ENCODE measurements around the gene PPIP5K1.

PPIP5K1 gene

GRCh38 chr15:43517354-43518196 lies 72.4 kb downstream of the PPIP5K1 start, which contains the start of gene MAP1A:
Gene MAP1A, plus strand, starts transcription at chr15:43517608. Its CDS starts 3,866 bp downstream, at chr15:43521474.
- peaks cover 36% of the 10 kb centered on the region for H3K27me3 ChIP-seq (ENCODE audit: control insufficient read depth, insufficient read depth, low read length)
- H3K36me3 ChIP-seq (ENCODE audit: control insufficient read depth, insufficient read depth, low read length): no peaks in the 10 kb centered on the region
- peak within 1 kb of the TSS; percentile 12 for H3K27ac ChIP-seq (ENCODE audit: low read depth, low read length)
- H3K4me1 ChIP-seq (ENCODE audit: control insufficient read depth, insufficient read depth, low read length): peaks cover 27% of the 10 kb centered on the region
- peak within 1 kb of the TSS; percentile 69 for H3K4me3 ChIP-seq (ENCODE audit: low read depth, low read length)
- H3K9me3 ChIP-seq (ENCODE audit: control insufficient read depth, insufficient read depth, low read length): no peaks in the 10 kb centered on the region
- H3K9ac ChIP-seq (ENCODE audit: low read depth, low read length): no peak within 1 kb of the TSS

GRCh38 chr15:43516801-43517353 lies 73.1 kb downstream of the PPIP5K1 start:
- Histone ChIP-seq H3K27me3 (ENCODE audit: control insufficient read depth, insufficient read depth, low read length) (peaks cover 43% of the 10 kb centered on the region), H3K4me1 (ENCODE audit: control insufficient read depth, insufficient read depth, low read length) (peaks cover 27% of the 10 kb centered on the region), H3K27ac (ENCODE audit: low read depth, low read length) (no peak overlapping the region), H3K4me3 (ENCODE audit: low read depth, low read length) (peak overlapping the region; percentile 54), H3K9me3 (ENCODE audit: control insufficient read depth, insufficient read depth, low read length) (no peaks in the 10 kb centered on the region), H3K36me3 (ENCODE audit: control insufficient read depth, insufficient read depth, low read length) (no peaks in the 10 kb centered on the region), H3K9ac (ENCODE audit: low read depth, low read length) (no peak overlapping the region)

- no peaks in the 10 kb centered on the region for H3K9me3 ChIP-seq (ENCODE audit: control insufficient read depth, insufficient read depth, low read length)
- no peaks in the 10 kb centered on the region for H3K36me3 ChIP-seq (ENCODE audit: control insufficient read depth, insufficient read depth, low read length)
- peak overlapping the region; percentile 54; the same call in 1 of the 2 replicates for H3K4me3 ChIP-seq (ENCODE audit: low read depth, low read length)
- H3K4me1 ChIP-seq (ENCODE audit: control insufficient read depth, insufficient read depth, low read length): peaks cover 31% of the 10 kb centered on the region
- H3K9ac ChIP-seq (ENCODE audit: low read depth, low read length): no peak overlapping the region
- H3K27ac ChIP-seq (ENCODE audit: low read depth, low read length): no peak overlapping the region
- peaks cover 50% of the 10 kb centered on the region for H3K27me3 ChIP-seq (ENCODE audit: control insufficient read depth, insufficient read depth, low read length)
Observed at GRCh38 chr15:43516185-43516584, 73.8 kb downstream of the PPIP5K1 start.

- no peak overlapping the region for H3K9ac ChIP-seq (ENCODE audit: low read depth, low read length)
- H3K36me3 ChIP-seq (ENCODE audit: control insufficient read depth, insufficient read depth, low read length): no peaks in the 10 kb centered on the region
- no peak overlapping the region for H3K4me3 ChIP-seq (ENCODE audit: low read depth, low read length)
- peaks cover 51% of the 10 kb centered on the region for H3K27me3 ChIP-seq (ENCODE audit: control insufficient read depth, insufficient read depth, low read length)
- H3K4me1 ChIP-seq (ENCODE audit: control insufficient read depth, insufficient read depth, low read length): peaks cover 33% of the 10 kb centered on the region
- H3K9me3 ChIP-seq (ENCODE audit: control insufficient read depth, insufficient read depth, low read length): no peaks in the 10 kb centered on the region
- no peak overlapping the region for H3K27ac ChIP-seq (ENCODE audit: low read depth, low read length)
Observed at GRCh38 chr15:43515741-43516140, 74.3 kb downstream of the PPIP5K1 start.

GRCh38 chr15:43514241-43515057 lies 75.6 kb downstream of the PPIP5K1 start:
- Histone ChIP-seq H3K27me3 (ENCODE audit: control insufficient read depth, insufficient read depth, low read length) (peaks cover 42% of the 10 kb centered on the region), H3K9ac (ENCODE audit: low read depth, low read length) (no peak overlapping the region), H3K27ac (ENCODE audit: low read depth, low read length) (no peak overlapping the region), H3K4me3 (ENCODE audit: low read depth, low read length) (no peak overlapping the region), H3K36me3 (ENCODE audit: control insufficient read depth, insufficient read depth, low read length) (no peaks in the 10 kb centered on the region), H3K9me3 (ENCODE audit: control insufficient read depth, insufficient read depth, low read length) (no peaks in the 10 kb centered on the region), H3K4me1 (ENCODE audit: control insufficient read depth, insufficient read depth, low read length) (peaks cover 38% of the 10 kb centered on the region)

GRCh38 chr15:43513550-43513949 lies 76.5 kb downstream of the PPIP5K1 start:
- no peak overlapping the region for H3K9ac ChIP-seq (ENCODE audit: low read depth, low read length)
- peaks cover 30% of the 10 kb centered on the region for H3K4me1 ChIP-seq (ENCODE audit: control insufficient read depth, insufficient read depth, low read length)
- H3K36me3 ChIP-seq (ENCODE audit: control insufficient read depth, insufficient read depth, low read length): no peaks in the 10 kb centered on the region
- peaks cover 33% of the 10 kb centered on the region for H3K27me3 ChIP-seq (ENCODE audit: control insufficient read depth, insufficient read depth, low read length)
- no peak overlapping the region for H3K4me3 ChIP-seq (ENCODE audit: low read depth, low read length)
- H3K27ac ChIP-seq (ENCODE audit: low read depth, low read length): no peak overlapping the region
- H3K9me3 ChIP-seq (ENCODE audit: control insufficient read depth, insufficient read depth, low read length): no peaks in the 10 kb centered on the region

GRCh38 chr15:43511012-43511885 lies 78.8 kb downstream of the PPIP5K1 start:
- H3K9me3 ChIP-seq (ENCODE audit: control insufficient read depth, insufficient read depth, low read length): no peaks in the 10 kb centered on the region
- H3K27ac ChIP-seq (ENCODE audit: low read depth, low read length): peak overlapping the region; percentile 6
- H3K4me3 ChIP-seq (ENCODE audit: low read depth, low read length): peak overlapping the region; percentile 77
- peaks cover 19% of the 10 kb centered on the region for H3K27me3 ChIP-seq (ENCODE audit: control insufficient read depth, insufficient read depth, low read length)
- H3K9ac ChIP-seq (ENCODE audit: low read depth, low read length): no peak overlapping the region
- H3K36me3 ChIP-seq (ENCODE audit: control insufficient read depth, insufficient read depth, low read length): no peaks in the 10 kb centered on the region
- peaks cover 19% of the 10 kb centered on the region for H3K4me1 ChIP-seq (ENCODE audit: control insufficient read depth, insufficient read depth, low read length)

GRCh38 chr15:43510200-43511011 lies 79.6 kb downstream of the PPIP5K1 start:
- no peaks in the 10 kb centered on the region for H3K9me3 ChIP-seq (ENCODE audit: control insufficient read depth, insufficient read depth, low read length)
- peak overlapping the region; percentile 76 for H3K9ac ChIP-seq (ENCODE audit: low read depth, low read length)
- peaks cover 19% of the 10 kb centered on the region for H3K27me3 ChIP-seq (ENCODE audit: control insufficient read depth, insufficient read depth, low read length)
- H3K36me3 ChIP-seq (ENCODE audit: control insufficient read depth, insufficient read depth, low read length): no peaks in the 10 kb centered on the region
- peaks cover 16% of the 10 kb centered on the region for H3K4me1 ChIP-seq (ENCODE audit: control insufficient read depth, insufficient read depth, low read length)
- H3K27ac ChIP-seq (ENCODE audit: low read depth, low read length): peak overlapping the region; percentile 94
- peak overlapping the region; percentile 77 for H3K4me3 ChIP-seq (ENCODE audit: low read depth, low read length)

GRCh38 chr15:43509660-43510199 lies 80.3 kb downstream of the PPIP5K1 start:
- H3K4me1 ChIP-seq (ENCODE audit: control insufficient read depth, insufficient read depth, low read length): peaks cover 16% of the 10 kb centered on the region
- peak overlapping the region; percentile 77 for H3K4me3 ChIP-seq (ENCODE audit: low read depth, low read length)
- no peaks in the 10 kb centered on the region for H3K36me3 ChIP-seq (ENCODE audit: control insufficient read depth, insufficient read depth, low read length)
- H3K27me3 ChIP-seq (ENCODE audit: control insufficient read depth, insufficient read depth, low read length): peaks cover 19% of the 10 kb centered on the region
- H3K9me3 ChIP-seq (ENCODE audit: control insufficient read depth, insufficient read depth, low read length): no peaks in the 10 kb centered on the region
- H3K9ac ChIP-seq (ENCODE audit: low read depth, low read length): no peak overlapping the region
- H3K27ac ChIP-seq (ENCODE audit: low read depth, low read length): peak overlapping the region; percentile 94

Data from HUES48 (cell line).